ENCODE data around the gene PPP2R2C.

PPP2R2C gene

GRCh38 chr4:6360385-6360784 lies 112.0 kb downstream of the PPP2R2C start:
- DNase-seq, result no peak

GRCh38 chr4:6359536-6360308 lies 112.7 kb downstream of the PPP2R2C start:
- no peak for DNase-seq

- no peak for DNase-seq
These were observed 114.9 kb downstream of the PPP2R2C start for GRCh38 chr4:6357476-6357875.

GRCh38 chr4:6356076-6356560 lies 116.3 kb downstream of the PPP2R2C start:
- DNase-seq, result no peak

GRCh38 chr4:6355052-6355451 lies 117.4 kb downstream of the PPP2R2C start:
- no peak for DNase-seq

- DNase-seq, result no peak
These were observed 117.8 kb downstream of the PPP2R2C start for GRCh38 chr4:6354626-6355025.

GRCh38 chr4:6354119-6354518 lies 118.3 kb downstream of the PPP2R2C start:
- no peak for DNase-seq

- no peak for DNase-seq
These were observed 120.3 kb downstream of the PPP2R2C start for GRCh38 chr4:6352031-6352692.

GRCh38 chr4:6351246-6352000 lies 121.0 kb downstream of the PPP2R2C start:
- no peak for DNase-seq

- no peak for DNase-seq
These were observed 121.8 kb downstream of the PPP2R2C start for GRCh38 chr4:6350646-6351045.

- no peak for DNase-seq
These were observed 122.4 kb downstream of the PPP2R2C start for GRCh38 chr4:6349896-6350603.

GRCh38 chr4:6348408-6348807 lies 124.0 kb downstream of the PPP2R2C start:
- DNase-seq, result no peak

GRCh38 chr4:6347511-6348045 lies 124.8 kb downstream of the PPP2R2C start:
- DNase-seq, result no peak

- DNase-seq, result no peak
These were observed 125.9 kb downstream of the PPP2R2C start for GRCh38 chr4:6346373-6347110.

- no peak for DNase-seq
These were observed 126.5 kb downstream of the PPP2R2C start for GRCh38 chr4:6345866-6346265.

GRCh38 chr4:6345096-6345830 lies 127.2 kb downstream of the PPP2R2C start:
- DNase-seq, result no peak

GRCh38 chr4:6343939-6344408 lies 128.4 kb downstream of the PPP2R2C start:
- DNase-seq, result peak; percentile 42

- DNase-seq, result peak; percentile 8
These were observed 129.7 kb downstream of the PPP2R2C start for GRCh38 chr4:6342530-6343293.

GRCh38 chr4:6341696-6342095 lies 130.7 kb downstream of the PPP2R2C start:
- no peak for DNase-seq

GRCh38 chr4:6340446-6341015 lies 131.9 kb downstream of the PPP2R2C start:
- DNase-seq, result no peak

Measured in fibroblast of skin of back (primary cell).